PFSK-1 (cell line): ENCODE measurements around the gene COL6A2.

Source experiments
- FOXP2 ChIP-seq: optimal IDR thresholded peaks from 2 replicates; pipeline ENCODE3; 2011; ENCODE audit warnings: borderline replicate concordance, control low read depth, inconsistent platforms; ENCODE audit not compliant: insufficient read depth; ENCODE audit errors: extremely low read length, extremely low read depth
- POLR2AphosphoS5 ChIP-seq: IDR thresholded peaks from 2 replicates; pipeline ENCODE4 v1.6.1; 2012; ENCODE audit warnings: low read depth, mild to moderate bottlenecking, control low read depth, low read length, moderate library complexity
- SIN3A ChIP-seq: IDR thresholded peaks from 2 replicates; pipeline ENCODE4 v1.6.1; 2012; ENCODE audit warnings: mild to moderate bottlenecking, low read length, moderate library complexity, borderline replicate concordance; ENCODE audit not compliant: insufficient read depth
- TAF1 ChIP-seq: IDR thresholded peaks from 2 replicates; pipeline ENCODE4 v1.6.1; 2012; ENCODE audit warnings: low read length, control low read depth, borderline replicate concordance; ENCODE audit not compliant: insufficient read depth
- TF ChIP-seq, protein P1 (sequence below), 2 experiments: IDR thresholded peaks; 2 replicates each; pipeline versions ENCODE4 v1.6.1 to v1.8.0; 2011 to 2012; ENCODE audit warnings: low read depth in 2 of 2, low read length in 2 of 2, control low read depth in 1 of 2, inconsistent platforms in 1 of 2, mild to moderate bottlenecking in 1 of 2, moderate library complexity in 1 of 2; ENCODE audit not compliant: insufficient read depth in 1 of 2

COL6A2 gene

DNA sequence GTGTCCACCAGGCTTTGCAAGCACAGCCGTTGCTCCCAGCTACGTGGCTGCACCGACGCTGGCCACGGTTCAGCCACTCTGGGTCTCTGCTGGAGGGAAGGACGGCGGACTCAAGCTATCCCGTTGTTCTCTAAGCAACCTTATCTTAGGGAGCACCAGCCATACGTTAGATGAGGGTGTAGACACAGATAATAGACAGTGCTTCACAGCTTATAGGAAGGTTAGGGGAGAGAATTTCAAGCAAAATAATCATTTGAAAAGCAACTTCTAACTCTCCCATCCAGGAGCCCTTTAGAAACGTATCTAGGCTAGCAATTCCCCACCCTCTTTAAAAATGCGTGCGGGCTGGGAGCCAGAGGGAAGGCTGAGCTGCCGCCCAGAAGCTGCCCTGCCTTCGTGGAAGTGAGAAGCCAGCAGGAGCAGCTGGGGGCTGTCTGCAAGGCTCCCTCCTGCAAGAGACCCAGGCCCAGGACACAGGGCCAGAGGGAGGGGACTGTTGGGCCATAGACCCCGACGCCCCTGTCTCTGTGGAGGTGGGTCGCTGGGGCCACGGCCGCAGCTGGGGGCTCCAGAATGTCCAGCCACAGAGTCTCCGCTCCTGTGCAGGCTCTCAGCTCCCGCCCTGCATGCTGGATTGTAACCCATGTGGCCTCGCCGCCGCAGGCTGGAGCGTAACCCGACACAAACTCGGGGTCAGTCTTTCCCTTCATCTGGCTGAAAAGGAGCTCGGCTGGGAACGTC, 31.2 kb upstream of the COL6A2 start:
- TF ChIP-seq SIN3A (no peak), FOXP2 (no peak), POLR2AphosphoS5 (no peak), TAF1 (no peak)
- TF ChIP-seq, protein P1, sequence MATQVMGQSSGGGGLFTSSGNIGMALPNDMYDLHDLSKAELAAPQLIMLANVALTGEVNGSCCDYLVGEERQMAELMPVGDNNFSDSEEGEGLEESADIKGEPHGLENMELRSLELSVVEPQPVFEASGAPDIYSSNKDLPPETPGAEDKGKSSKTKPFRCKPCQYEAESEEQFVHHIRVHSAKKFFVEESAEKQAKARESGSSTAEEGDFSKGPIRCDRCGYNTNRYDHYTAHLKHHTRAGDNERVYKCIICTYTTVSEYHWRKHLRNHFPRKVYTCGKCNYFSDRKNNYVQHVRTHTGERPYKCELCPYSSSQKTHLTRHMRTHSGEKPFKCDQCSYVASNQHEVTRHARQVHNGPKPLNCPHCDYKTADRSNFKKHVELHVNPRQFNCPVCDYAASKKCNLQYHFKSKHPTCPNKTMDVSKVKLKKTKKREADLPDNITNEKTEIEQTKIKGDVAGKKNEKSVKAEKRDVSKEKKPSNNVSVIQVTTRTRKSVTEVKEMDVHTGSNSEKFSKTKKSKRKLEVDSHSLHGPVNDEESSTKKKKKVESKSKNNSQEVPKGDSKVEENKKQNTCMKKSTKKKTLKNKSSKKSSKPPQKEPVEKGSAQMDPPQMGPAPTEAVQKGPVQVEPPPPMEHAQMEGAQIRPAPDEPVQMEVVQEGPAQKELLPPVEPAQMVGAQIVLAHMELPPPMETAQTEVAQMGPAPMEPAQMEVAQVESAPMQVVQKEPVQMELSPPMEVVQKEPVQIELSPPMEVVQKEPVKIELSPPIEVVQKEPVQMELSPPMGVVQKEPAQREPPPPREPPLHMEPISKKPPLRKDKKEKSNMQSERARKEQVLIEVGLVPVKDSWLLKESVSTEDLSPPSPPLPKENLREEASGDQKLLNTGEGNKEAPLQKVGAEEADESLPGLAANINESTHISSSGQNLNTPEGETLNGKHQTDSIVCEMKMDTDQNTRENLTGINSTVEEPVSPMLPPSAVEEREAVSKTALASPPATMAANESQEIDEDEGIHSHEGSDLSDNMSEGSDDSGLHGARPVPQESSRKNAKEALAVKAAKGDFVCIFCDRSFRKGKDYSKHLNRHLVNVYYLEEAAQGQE (IDR thresholded peaks at IDR 0.05; ENCODE audit: insufficient read depth in 1 of 2, low read depth in 2 of 2, low read length in 2 of 2): no peak

DNA sequence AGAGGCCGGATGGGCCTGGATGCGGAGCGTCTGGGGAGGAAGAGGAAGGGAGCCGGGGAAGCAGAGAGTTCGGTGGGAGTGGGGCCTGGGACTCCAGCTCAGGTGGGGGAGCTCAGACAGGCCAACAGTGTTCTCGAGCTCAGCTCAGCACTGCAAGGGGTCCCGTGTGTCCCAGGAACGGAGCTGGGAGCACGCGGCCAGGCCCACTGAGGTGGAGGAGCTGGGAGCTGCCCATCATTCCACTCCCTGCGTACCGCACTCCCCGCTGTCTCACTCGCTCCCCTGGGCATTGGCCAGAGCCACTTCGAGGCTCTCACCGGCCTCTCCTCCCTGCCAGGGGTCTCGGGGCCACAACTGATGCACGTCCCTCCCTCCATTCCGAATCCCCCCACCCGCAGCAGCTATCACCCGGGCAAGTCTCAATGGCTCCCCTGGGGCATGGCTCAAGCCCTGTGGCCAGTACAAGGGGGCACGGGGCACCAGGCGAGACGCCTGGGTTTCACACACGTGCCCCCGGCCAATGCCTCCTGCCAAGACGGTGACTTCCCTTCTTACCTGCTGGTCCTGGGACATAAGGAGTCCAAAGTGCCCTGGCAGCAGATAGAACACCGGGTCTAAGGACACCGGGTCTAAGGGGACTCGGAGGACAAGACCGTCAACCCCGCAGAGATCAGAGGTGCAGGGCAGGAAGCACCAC, 30.3 kb upstream of the COL6A2 start:
- TF ChIP-seq POLR2AphosphoS5 (no peak), TAF1 (no peak), FOXP2 (no peak), SIN3A (no peak)
- TF ChIP-seq, protein P1 (IDR thresholded peaks at IDR 0.05; ENCODE audit: insufficient read depth in 1 of 2, low read depth in 2 of 2, low read length in 2 of 2): no peak

DNA sequence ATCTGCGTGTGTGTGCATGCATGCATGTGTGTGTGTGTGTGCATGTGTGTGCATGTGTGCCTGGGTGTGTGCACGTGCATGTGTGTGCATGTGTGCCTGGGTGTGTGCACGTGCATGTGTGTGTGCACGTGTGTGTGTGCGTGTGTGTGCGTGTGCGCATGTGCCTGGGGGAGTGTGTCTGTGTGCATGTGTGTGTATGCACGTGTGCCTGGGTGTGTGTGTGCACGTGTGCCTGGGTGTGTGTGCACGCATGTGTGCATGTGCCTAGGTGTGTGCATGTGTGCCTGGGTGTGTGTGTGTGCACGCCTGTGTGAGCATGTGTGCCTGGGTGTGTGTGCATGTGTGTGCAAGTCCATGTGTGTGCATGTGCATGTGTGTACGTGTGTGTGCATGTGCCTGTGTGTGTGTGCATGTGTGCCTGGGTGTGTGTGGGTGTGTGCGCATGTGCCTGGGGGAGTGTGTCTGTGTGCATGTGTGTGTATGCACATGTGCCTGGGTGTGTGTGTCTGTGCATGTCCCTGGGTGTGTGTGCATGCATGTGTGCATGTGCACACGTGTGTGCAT, 29.3 kb upstream of the COL6A2 start:
- TF ChIP-seq FOXP2: no peak
- no peak for TF ChIP-seq SIN3A

DNA sequence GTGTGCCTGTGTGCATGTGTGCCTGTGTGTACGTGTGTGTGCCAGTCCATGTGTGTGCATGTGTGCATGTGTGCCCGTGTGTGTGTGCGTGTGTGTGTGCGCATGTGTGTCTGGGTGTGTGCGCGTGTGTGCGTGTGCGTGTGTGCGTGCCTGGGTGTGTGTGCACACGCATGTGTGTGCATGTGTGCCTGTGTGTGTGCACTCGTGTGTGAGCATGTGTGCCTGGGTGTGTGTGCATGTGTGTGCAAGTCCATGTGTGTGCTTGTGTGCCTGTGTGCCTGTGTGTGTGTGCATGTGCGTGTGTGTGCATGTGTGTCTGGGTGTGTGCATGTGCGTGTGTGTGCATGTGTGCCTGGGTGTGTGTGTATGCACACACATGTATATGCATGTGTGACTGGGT, 28.7 kb upstream of the COL6A2 start:
- TF ChIP-seq, protein P1 (IDR thresholded peaks at IDR 0.05; ENCODE audit: insufficient read depth in 1 of 2, low read depth in 2 of 2, low read length in 2 of 2): no peak
- no peak for TF ChIP-seq POLR2AphosphoS5
- no peak for TF ChIP-seq TAF1
- TF ChIP-seq FOXP2: no peak
- TF ChIP-seq SIN3A: no peak

DNA sequence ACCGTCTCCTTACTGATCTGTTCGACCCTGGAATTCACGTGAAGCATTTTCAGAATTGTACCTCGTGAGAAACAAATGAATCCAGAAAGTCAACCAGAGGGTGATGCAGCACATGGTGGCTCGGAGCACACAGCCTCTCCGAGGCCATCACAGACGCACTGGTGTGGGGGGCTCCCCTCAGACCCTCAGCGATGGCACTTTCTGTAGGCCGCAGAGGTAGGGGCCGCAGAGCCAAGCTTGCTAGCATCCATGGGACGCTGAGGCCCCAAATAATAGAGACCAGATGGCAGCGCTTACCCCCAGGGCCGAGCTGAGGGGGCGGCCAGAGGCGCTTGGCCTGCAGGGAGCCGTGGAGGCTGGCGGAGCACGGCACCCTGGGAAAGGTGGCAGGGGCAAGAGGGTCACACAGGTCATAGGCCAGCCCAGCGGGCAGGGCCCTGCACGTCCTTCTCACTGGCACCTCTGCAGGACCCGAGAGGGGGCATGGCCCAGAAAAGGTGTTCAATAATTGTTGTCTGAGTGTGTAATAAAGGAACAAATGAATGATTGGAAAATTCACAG, 28.1 kb upstream of the COL6A2 start:
- no peak for TF ChIP-seq POLR2AphosphoS5
- TF ChIP-seq SIN3A: no peak
- no peak for TF ChIP-seq TAF1
- no peak for TF ChIP-seq FOXP2
- TF ChIP-seq, protein P1 (IDR thresholded peaks at IDR 0.05; ENCODE audit: insufficient read depth in 1 of 2, low read depth in 2 of 2, low read length in 2 of 2): no peak
